Endothelial cell of umbilical vein (primary cell): ENCODE measurements around the gene COL5A1. TPM values are rescaled to one million over a fixed set of nuclear protein-coding genes. Genes with fewer than 3 reads are reported as not detected.
"Not testable (repeated sequence)": the region's sequence is repeated elsewhere in the genome, so short reads cannot be mapped to it uniquely, and the experiment has no call there.

ENCODE experiments used
- BruUV-seq: library from RNA; stranded (reverse); fragments of 400-500 nt; replicated peaks from 2 replicates; lab custom pipeline; 2021; lab: Mats Ljungman, UMichigan
- CTCF ChIA-PET: fragments of 300-600, 350-600 bp; sonication (Branson Sonifier 250); formaldehyde crosslinking; loops from one replicate; lab custom pipeline; 2021; ENCODE audit warnings: antibody characterized with exemption, inconsistent platforms; lab: Charles Lee
- POLR2A ChIA-PET: fragments of 300-600, 350-600 bp; sonication (Branson Sonifier 250); formaldehyde crosslinking; loops from one replicate; lab custom pipeline; 2021; ENCODE audit warnings: antibody characterized with exemption, inconsistent platforms; lab: Charles Lee
- DNase-seq: peaks from one replicate; pipeline ENCODE4 v3.0.0-alpha.2; 2011; ENCODE audit warnings: low read depth, low spot score
- FAIRE-seq: peaks from 2 replicates; lab custom pipeline; 2011; peaks lifted over from hg19 to GRCh38; lab: Jason Lieb, UNC
- H2AFZ ChIP-seq: 2 replicates; pipeline ENCODE4 v1.6.0; 2012; ENCODE audit warnings: low read depth, low read length, control low read depth, inconsistent platforms
- H3K27ac ChIP-seq: 2 replicates; pipeline ENCODE4 v1.5.1; 2011; ENCODE audit warnings: low read depth, mild to moderate bottlenecking, control low read depth, low read length, moderate library complexity; ENCODE audit not compliant: insufficient read depth
- H3K27me3 ChIP-seq, 2 experiments: 2 replicates each; pipeline versions ENCODE4 v1.6.0 to v1.6.1; 2011; ENCODE audit warnings: low read length in 2 of 2, mixed read lengths in 1 of 2; ENCODE audit not compliant: control insufficient read depth in 2 of 2, insufficient read depth in 2 of 2
- H3K36me3 ChIP-seq, 2 experiments: 2 replicates in 1 of 2; 3 replicates in 1 of 2; pipeline ENCODE4 v1.5.1; 2011; ENCODE audit warnings: low read length in 2 of 2, mild to moderate bottlenecking in 1 of 2, moderate library complexity in 1 of 2; ENCODE audit not compliant: control insufficient read depth in 2 of 2, insufficient read depth in 2 of 2; ENCODE audit errors: extremely low read depth in 1 of 2
- H3K4me1 ChIP-seq: 3 replicates; pipeline ENCODE4 v1.5.1; 2011; ENCODE audit warnings: mild to moderate bottlenecking, low read length; ENCODE audit not compliant: control insufficient read depth, insufficient read depth; ENCODE audit errors: extremely low read depth
- H3K4me2 ChIP-seq: 2 replicates; pipeline ENCODE4 v1.6.1; 2011; ENCODE audit warnings: low read length, control low read depth, mixed read lengths; ENCODE audit not compliant: insufficient read depth
- H3K4me3 ChIP-seq, 3 experiments: fragments of 200-600 bp in 1 of 3; sonication (generic), shearing (Covaris generic) in 1 of 3; replicated peaks in 1 of 3; 2 replicates each; pipeline ENCODE4 v1.5.1; 2011 to 2016; ENCODE audit warnings: control low read depth in 3 of 3, low read length in 3 of 3, mild to moderate bottlenecking in 2 of 3, inconsistent platforms in 1 of 3, low read depth in 1 of 3, moderate library complexity in 1 of 3; ENCODE audit not compliant: insufficient read depth in 1 of 3
- H3K79me2 ChIP-seq: 2 replicates; pipeline ENCODE4 v1.6.0; 2012; ENCODE audit warnings: low read length, inconsistent platforms; ENCODE audit not compliant: control insufficient read depth, insufficient read depth
- H3K9ac ChIP-seq: replicated peaks from 2 replicates; pipeline ENCODE3; 2011; ENCODE audit warnings: low read length, control low read depth; ENCODE audit not compliant: insufficient read depth; ENCODE audit errors: extremely low read depth
- H3K9me1 ChIP-seq: replicated peaks from 3 replicates; pipeline ENCODE4 v1.6.0; 2011; ENCODE audit warnings: mild to moderate bottlenecking, low read length; ENCODE audit not compliant: control insufficient read depth, insufficient read depth; ENCODE audit errors: extremely low read depth
- H3K9me3 ChIP-seq: replicated peaks from 2 replicates; pipeline ENCODE4 v1.5.1; 2012; ENCODE audit warnings: low read length, inconsistent platforms; ENCODE audit not compliant: control insufficient read depth, insufficient read depth
- H4K20me1 ChIP-seq: replicated peaks from 2 replicates; pipeline ENCODE3; 2011; ENCODE audit warnings: mild to moderate bottlenecking, low read length; ENCODE audit not compliant: control insufficient read depth, insufficient read depth; ENCODE audit errors: extremely low read depth
- FOS ChIP-seq: IDR thresholded peaks from 2 replicates; pipeline ENCODE4 v1.6.1; 2011; ENCODE audit warnings: mild to moderate bottlenecking, low read length, moderate library complexity, borderline replicate concordance; ENCODE audit not compliant: insufficient read depth
- JUN ChIP-seq: IDR thresholded peaks from 2 replicates; pipeline ENCODE4 v1.6.1; 2011; ENCODE audit warnings: borderline replicate concordance, low read depth; ENCODE audit not compliant: insufficient read length, insufficient read depth
- POLR2A ChIP-seq: IDR thresholded peaks from 2 replicates; pipeline ENCODE4 v1.6.1; 2012; ENCODE audit warnings: low read depth, mild to moderate bottlenecking, control low read depth, low read length
- POLR2AphosphoS5 ChIP-seq: IDR thresholded peaks from 2 replicates; pipeline ENCODE4 v1.6.1; 2012; ENCODE audit warnings: low read depth, mild to moderate bottlenecking, control low read depth, low read length, moderate library complexity; ENCODE audit not compliant: insufficient read depth
- dilution Hi-C: fragments of 300-500 bp; cut with MboI; formaldehyde crosslinking; loops from one replicate; pipeline ENCODE4 v1.15.0; 2019; ENCODE audit warnings: low sequenced_read_pairs; ENCODE audit not compliant: extremely low pct_ligation_motif_present
- intact Hi-C: fragments of 100-400 bp; cut with micrococcal nuclease; formaldehyde crosslinking; loops from one replicate; pipeline ENCODE4 v1.10.0; 2022
- polyA plus RNA-seq, 4 experiments: library from polyadenylated mRNA; depleted of rRNA in 3 of 4; stranded (reverse) in 3 of 4; unstranded in 1 of 4; fragments of >200 nt; gene quantifications; 2 replicates each; pipeline versions ENCODE4 v1.2.1 to v1.2.3, GENCODE V29; 2011 to 2012; ENCODE audit warnings: missing spikeins in 1 of 4
- total RNA-seq: library from RNA; stranded (reverse); gene quantifications from 2 replicates; pipeline ENCODE4 v1.2.3, GENCODE V29; 2021
- TF ChIP-seq, protein P1 (sequence below), 2 donors: IDR thresholded peaks; 1 replicate in 1 of 2; 2 replicates in 1 of 2; pipeline ENCODE4 v1.5.1; 2011; ENCODE audit warnings: low read length in 2 of 2, mild to moderate bottlenecking in 2 of 2, moderate library complexity in 2 of 2, control low read depth in 1 of 2, inconsistent platforms in 1 of 2, low read depth in 1 of 2; ENCODE audit not compliant: insufficient read depth in 1 of 2; ENCODE audit errors: extremely low read depth in 1 of 2

COL5A1 gene
- total and polyA plus RNA-seq, 2 donors (not counting 3 experiments of a cell fraction or from before 2014, with no cell fraction given), result 97.4 to 175 TPM

DNA sequence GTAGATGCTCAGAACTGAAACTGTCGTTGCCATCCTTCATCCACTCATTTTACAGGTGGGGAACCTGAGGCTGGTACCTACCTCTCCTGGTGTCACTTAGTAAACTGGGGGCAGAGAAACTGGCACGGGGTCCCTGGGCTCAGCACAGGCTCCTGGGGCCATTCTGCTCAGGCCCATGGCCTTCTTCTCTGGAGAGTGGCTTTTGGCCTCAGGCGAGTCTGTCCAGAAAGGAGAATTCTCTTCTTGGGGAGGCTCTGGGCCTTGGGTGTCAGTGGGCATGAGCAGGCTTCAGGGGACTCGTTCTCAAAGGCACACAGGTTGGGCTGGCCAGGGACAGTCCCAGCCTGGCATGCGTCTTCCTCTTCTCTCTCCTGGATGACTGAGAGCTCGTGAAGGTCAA is 24.6 kb downstream of the COL5A1 start:
- H3K9me3 ChIP-seq, result no peaks in the 10 kb centered on the region
- intact Hi-C loops (no loop called here), dilution Hi-C loops (no loop called here)
- ChIA-PET POLR2A (no interaction called here), CTCF (interaction anchor here (0.6 to 1.2 kb wide), 4 partner anchors 10 to 73 kb away, joined by 3 to 7 read pairs (median 3); no protein-coding TSS in a partner anchor)
- TF ChIP-seq FOS (no peak), POLR2A (no peak), JUN (no peak)
- TF ChIP-seq, protein P1, sequence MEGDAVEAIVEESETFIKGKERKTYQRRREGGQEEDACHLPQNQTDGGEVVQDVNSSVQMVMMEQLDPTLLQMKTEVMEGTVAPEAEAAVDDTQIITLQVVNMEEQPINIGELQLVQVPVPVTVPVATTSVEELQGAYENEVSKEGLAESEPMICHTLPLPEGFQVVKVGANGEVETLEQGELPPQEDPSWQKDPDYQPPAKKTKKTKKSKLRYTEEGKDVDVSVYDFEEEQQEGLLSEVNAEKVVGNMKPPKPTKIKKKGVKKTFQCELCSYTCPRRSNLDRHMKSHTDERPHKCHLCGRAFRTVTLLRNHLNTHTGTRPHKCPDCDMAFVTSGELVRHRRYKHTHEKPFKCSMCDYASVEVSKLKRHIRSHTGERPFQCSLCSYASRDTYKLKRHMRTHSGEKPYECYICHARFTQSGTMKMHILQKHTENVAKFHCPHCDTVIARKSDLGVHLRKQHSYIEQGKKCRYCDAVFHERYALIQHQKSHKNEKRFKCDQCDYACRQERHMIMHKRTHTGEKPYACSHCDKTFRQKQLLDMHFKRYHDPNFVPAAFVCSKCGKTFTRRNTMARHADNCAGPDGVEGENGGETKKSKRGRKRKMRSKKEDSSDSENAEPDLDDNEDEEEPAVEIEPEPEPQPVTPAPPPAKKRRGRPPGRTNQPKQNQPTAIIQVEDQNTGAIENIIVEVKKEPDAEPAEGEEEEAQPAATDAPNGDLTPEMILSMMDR (IDR thresholded peaks at IDR 0.05; ENCODE audit: extremely low read depth in 1 of 2, insufficient read depth in 1 of 2, low read depth in 1 of 2, low read length in 2 of 2), result no peak
- no peak overlapping the region for H3K4me3 ChIP-seq
- no peaks in the 10 kb centered on the region for H3K27me3 ChIP-seq
- DNase-seq, result no peak
- H2AFZ ChIP-seq, result no peak overlapping the region
- H3K4me2 ChIP-seq, result no peak overlapping the region
- H4K20me1 ChIP-seq, result no peaks in the 10 kb centered on the region
- H3K79me2 ChIP-seq, result peaks cover 2% of the 10 kb centered on the region
- no peaks in the 10 kb centered on the region for H3K36me3 ChIP-seq
- no peak overlapping the region for H3K27ac ChIP-seq
- H3K4me1 ChIP-seq, result peaks cover 15% of the 10 kb centered on the region
- FAIRE-seq, result no peak
- H3K9ac ChIP-seq, result no peak overlapping the region
- BruUV-seq, result no TSS peak
- H3K9me1 ChIP-seq, result no peaks in the 10 kb centered on the region

DNA sequence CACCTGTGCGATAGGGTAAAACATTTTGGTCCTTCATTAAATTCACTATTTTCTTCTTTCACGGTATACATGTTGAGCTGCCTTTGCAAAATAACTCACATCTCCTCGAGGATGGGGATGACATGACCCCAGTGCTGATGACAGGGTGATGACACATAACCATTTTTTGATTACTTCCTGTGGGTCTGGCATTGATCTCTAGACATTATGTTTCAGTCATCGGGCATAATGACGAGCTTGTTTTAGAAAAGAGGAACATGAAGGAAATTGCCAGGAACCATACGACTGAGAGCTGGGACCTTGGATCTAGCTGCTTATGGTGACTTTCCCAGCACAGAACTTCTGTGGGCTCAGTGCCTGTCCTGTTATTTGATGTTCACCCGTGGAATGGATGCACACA is 25.2 kb downstream of the COL5A1 start:
- DNase-seq (no peak), FAIRE-seq (peak; percentile 44)
- peaks cover 15% of the 10 kb centered on the region for H3K4me1 ChIP-seq
- no peak overlapping the region for H2AFZ ChIP-seq
- dilution Hi-C loops, result no loop called here
- intact Hi-C loops, result no loop called here
- H3K4me3 ChIP-seq, result no peak overlapping the region
- no peaks in the 10 kb centered on the region for H3K36me3 ChIP-seq
- no peaks in the 10 kb centered on the region for H3K27me3 ChIP-seq
- POLR2A ChIA-PET, result no interaction called here
- no peak overlapping the region for H3K27ac ChIP-seq
- no peak overlapping the region for H3K4me2 ChIP-seq
- no peaks in the 10 kb centered on the region for H4K20me1 ChIP-seq
- no peak overlapping the region for H3K9ac ChIP-seq
- no peaks in the 10 kb centered on the region for H3K9me3 ChIP-seq
- H3K79me2 ChIP-seq, result peaks cover 2% of the 10 kb centered on the region
- no TSS peak for BruUV-seq
- H3K9me1 ChIP-seq, result no peaks in the 10 kb centered on the region
- TF ChIP-seq POLR2AphosphoS5, result peak; percentile 46
- no peak for TF ChIP-seq POLR2A
- peak; percentile 73 for TF ChIP-seq FOS
- CTCF ChIA-PET, result interaction anchor here (0.6 to 1.2 kb wide), 4 partner anchors 10 to 72 kb away, joined by 3 to 7 read pairs (median 3); no protein-coding TSS in a partner anchor

DNA sequence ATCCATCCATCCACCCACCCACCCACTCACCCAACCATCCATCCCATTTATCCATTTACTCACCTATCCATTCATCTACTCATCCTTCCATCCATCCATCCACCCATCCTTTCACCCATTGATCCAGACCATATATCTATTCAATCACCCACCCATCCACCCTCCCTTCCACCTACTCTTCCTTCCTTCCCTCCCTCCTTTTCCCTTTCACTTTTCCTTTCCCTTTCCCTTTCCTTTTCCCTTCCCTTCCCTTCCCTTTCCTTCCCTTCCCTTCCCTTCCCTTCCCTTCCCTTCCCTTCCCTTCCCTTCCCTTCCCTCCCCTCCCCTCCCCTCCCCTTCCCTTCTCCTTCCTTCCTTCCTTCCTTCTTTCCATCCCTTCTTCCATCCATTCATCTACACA is 27.4 kb downstream of the COL5A1 start:
- H4K20me1 ChIP-seq, H3K27me3 ChIP-seq: not testable (repeated sequence)

More for the DNA sequence above, 27.4 kb downstream of the COL5A1 start:
- DNase-seq, H3K27ac ChIP-seq, POLR2A ChIA-PET, H3K9me3 ChIP-seq, H3K36me3 ChIP-seq, intact Hi-C loops, H3K4me2 ChIP-seq, H3K9ac ChIP-seq, dilution Hi-C loops, H2AFZ ChIP-seq, H3K9me1 ChIP-seq, H3K4me3 ChIP-seq, FAIRE-seq, H3K79me2 ChIP-seq, BruUV-seq, CTCF ChIA-PET: not testable (repeated sequence)
- H3K4me1 ChIP-seq, result peaks cover 15% of the 10 kb centered on the region
